SU-DHL-6 (cell line): ENCODE measurements around the gene FAN1.
A peak's percentile ranks its signal among the peaks of the same experiment; 100 is the strongest.

Source experiments
- H2AFZ ChIP-seq: fragments of 200-600 bp; sonication (generic); 2 replicates; pipeline ENCODE4 v1.6.1; 2014; ENCODE audit warnings: low read depth, mild to moderate bottlenecking, moderate library complexity, mixed read lengths, antibody characterized with exemption, low read length; ENCODE audit not compliant: severe bottlenecking
- H3F3A ChIP-seq: fragments of 200-600 bp; shearing (Covaris generic); 2 replicates; pipeline ENCODE4 v1.6.0; 2016; ENCODE audit warnings: antibody characterized with exemption, mild to moderate bottlenecking; ENCODE audit not compliant: insufficient read depth
- H3K27ac ChIP-seq: fragments of 200-600 bp; sonication (generic); 2 replicates; pipeline ENCODE4 v1.5.1; 2016; ENCODE audit warnings: low read depth, mild to moderate bottlenecking, low read length, moderate library complexity, mixed read lengths
- H3K27me3 ChIP-seq: fragments of 200-600 bp; sonication (generic), shearing (Covaris generic); 2 replicates; pipeline ENCODE4 v1.6.0; 2014; ENCODE audit warnings: mild to moderate bottlenecking, low read length
- H3K36me3 ChIP-seq: fragments of 200-600 bp; sonication (generic); 2 replicates; pipeline ENCODE4 v1.6.1; 2014; ENCODE audit warnings: mild to moderate bottlenecking, low read length, mixed read lengths
- H3K4me2 ChIP-seq: fragments of 300-600, 200-600 bp; shearing (Covaris generic), sonication (generic); 2 replicates; pipeline ENCODE4 v1.6.0; 2014; ENCODE audit warnings: low read length, low read depth, mild to moderate bottlenecking; ENCODE audit not compliant: poor library complexity, severe bottlenecking
- H3K4me3 ChIP-seq: fragments of 200-600 bp; sonication (generic); 2 replicates; pipeline ENCODE4 v1.5.1; 2014; ENCODE audit warnings: antibody characterized with exemption, low read length, mild to moderate bottlenecking, mixed read lengths; ENCODE audit not compliant: insufficient read depth, poor library complexity, severe bottlenecking
- H3K79me2 ChIP-seq: fragments of 200-600 bp; sonication (generic); 2 replicates; pipeline ENCODE4 v1.6.1; 2014; ENCODE audit warnings: mild to moderate bottlenecking, low read length, moderate library complexity; ENCODE audit not compliant: insufficient read depth
- H3K9ac ChIP-seq: fragments of 200-600 bp; sonication (generic); 2 replicates; pipeline ENCODE4 v1.7.0; 2014; ENCODE audit warnings: mild to moderate bottlenecking, low read length
- H3K9me2 ChIP-seq: fragments of 200-600 bp; sonication (generic); replicated peaks from 2 replicates; pipeline ENCODE4 v1.6.1; 2014; ENCODE audit warnings: low read length; ENCODE audit not compliant: insufficient read depth
- H3K9me3 ChIP-seq: fragments of 200-600 bp; sonication (generic); 2 replicates; pipeline ENCODE4 v1.6.1; 2014; ENCODE audit warnings: low read length, mixed read lengths; ENCODE audit not compliant: insufficient read depth
- H4K20me1 ChIP-seq: fragments of 200-600 bp; sonication (generic); 2 replicates; pipeline ENCODE4 v1.6.1; 2014; ENCODE audit warnings: low read depth, mild to moderate bottlenecking, antibody characterized with exemption, low read length, moderate library complexity, mixed read lengths
- EZH2phosphoT487 ChIP-seq: fragments of 200-600 bp; sonication (generic), shearing (Covaris generic); conservative IDR thresholded peaks from 2 replicates; pipeline ENCODE4 v1.6.1; 2018; ENCODE audit warnings: mild to moderate bottlenecking, antibody characterized with exemption, low read length, moderate library complexity, mixed read lengths
- TF ChIP-seq, protein P1 (sequence below): fragments of 200-600 bp; sonication (generic); IDR thresholded peaks from one replicate; pipeline ENCODE4 v1.5.1; 2017; ENCODE audit warnings: antibody characterized with exemption, mild to moderate bottlenecking, low read length, moderate library complexity; ENCODE audit not compliant: insufficient read depth, poor library complexity, severe bottlenecking

Gene FAN1

GRCh38 chr15:30904812-30905211 is 1.1 kb downstream of the FAN1 start:
- no peak overlapping the region for H3K4me3 ChIP-seq
- no peak for TF ChIP-seq EZH2phosphoT487
- TF ChIP-seq, protein P1, sequence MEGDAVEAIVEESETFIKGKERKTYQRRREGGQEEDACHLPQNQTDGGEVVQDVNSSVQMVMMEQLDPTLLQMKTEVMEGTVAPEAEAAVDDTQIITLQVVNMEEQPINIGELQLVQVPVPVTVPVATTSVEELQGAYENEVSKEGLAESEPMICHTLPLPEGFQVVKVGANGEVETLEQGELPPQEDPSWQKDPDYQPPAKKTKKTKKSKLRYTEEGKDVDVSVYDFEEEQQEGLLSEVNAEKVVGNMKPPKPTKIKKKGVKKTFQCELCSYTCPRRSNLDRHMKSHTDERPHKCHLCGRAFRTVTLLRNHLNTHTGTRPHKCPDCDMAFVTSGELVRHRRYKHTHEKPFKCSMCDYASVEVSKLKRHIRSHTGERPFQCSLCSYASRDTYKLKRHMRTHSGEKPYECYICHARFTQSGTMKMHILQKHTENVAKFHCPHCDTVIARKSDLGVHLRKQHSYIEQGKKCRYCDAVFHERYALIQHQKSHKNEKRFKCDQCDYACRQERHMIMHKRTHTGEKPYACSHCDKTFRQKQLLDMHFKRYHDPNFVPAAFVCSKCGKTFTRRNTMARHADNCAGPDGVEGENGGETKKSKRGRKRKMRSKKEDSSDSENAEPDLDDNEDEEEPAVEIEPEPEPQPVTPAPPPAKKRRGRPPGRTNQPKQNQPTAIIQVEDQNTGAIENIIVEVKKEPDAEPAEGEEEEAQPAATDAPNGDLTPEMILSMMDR = no peak
- H3K79me2 ChIP-seq = no peaks in the 10 kb centered on the region
- H4K20me1 ChIP-seq = no peaks in the 10 kb centered on the region
- 0 out of 2 replicates have a peak, but pooled peaks cover 4% of the 10 kb centered on the region for H3F3A ChIP-seq
- H3K4me2 ChIP-seq = peak overlapping the region; percentile 83
- no peak overlapping the region for H2AFZ ChIP-seq
- no peaks in the 10 kb centered on the region for H3K36me3 ChIP-seq
- H3K9ac ChIP-seq = no peak overlapping the region
- no peaks in the 10 kb centered on the region for H3K27me3 ChIP-seq
- H3K9me2 ChIP-seq = no peaks in the 10 kb centered on the region
- H3K27ac ChIP-seq = no peak overlapping the region
- H3K9me3 ChIP-seq = no peaks in the 10 kb centered on the region

DNA sequence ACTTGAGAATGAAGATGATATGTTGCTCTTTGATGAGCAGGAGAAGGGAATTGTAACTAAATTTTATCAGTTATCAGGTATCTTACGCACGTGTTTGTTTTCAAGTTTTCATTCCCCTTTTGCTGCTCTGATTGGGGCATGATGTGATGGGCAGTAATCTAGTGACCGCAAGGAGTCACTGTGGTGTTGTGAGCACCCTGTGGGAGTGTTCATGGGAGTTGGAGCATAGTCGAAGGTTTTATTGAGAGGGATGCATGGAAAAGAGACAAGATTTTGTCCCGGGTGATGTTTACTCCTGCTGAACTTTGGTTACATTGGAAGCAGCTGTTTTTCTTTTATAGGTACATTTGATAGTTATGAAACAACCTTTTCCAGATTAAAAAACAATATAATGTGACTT is 2.1 kb downstream of the FAN1 start:
- Histone ChIP-seq H3K9ac (no peak overlapping the region), H3K9me3 (no peaks in the 10 kb centered on the region), H3K27ac (no peak overlapping the region), H3K79me2 (no peaks in the 10 kb centered on the region), H3K4me2 (no peak overlapping the region), H3K4me3 (no peak overlapping the region), H3K36me3 (no peaks in the 10 kb centered on the region), H3K27me3 (no peaks in the 10 kb centered on the region), H3K9me2 (no peaks in the 10 kb centered on the region), H3F3A (0 out of 2 replicates have a peak, but pooled peaks cover 4% of the 10 kb centered on the region), H4K20me1 (no peaks in the 10 kb centered on the region), H2AFZ (no peak overlapping the region)
- TF ChIP-seq, protein P1 = no peak
- TF ChIP-seq EZH2phosphoT487 = no peak

DNA sequence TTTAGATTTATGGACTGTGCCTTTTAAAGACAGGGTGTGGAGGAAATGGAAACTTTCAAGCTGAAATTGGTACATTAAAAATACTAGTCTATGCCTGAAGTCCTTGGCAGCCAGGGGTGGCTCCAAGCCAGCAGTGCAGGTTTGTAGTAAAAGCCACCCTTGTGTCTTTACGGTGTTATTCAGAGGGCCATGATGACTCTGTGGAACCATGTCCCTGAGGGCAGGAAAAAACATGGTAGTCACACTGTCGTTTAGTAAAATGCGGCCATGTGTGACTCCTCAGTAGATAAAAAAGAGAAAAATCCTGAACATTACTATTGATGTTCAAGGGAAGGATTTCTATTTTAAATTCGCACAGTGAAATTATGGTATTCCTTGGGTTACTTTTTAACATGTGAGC is 2.7 kb downstream of the FAN1 start:
- no peak overlapping the region for H2AFZ ChIP-seq
- no peaks in the 10 kb centered on the region for H4K20me1 ChIP-seq
- no peak overlapping the region for H3K27ac ChIP-seq
- no peak overlapping the region for H3K4me3 ChIP-seq
- H3K27me3 ChIP-seq = no peaks in the 10 kb centered on the region
- no peak overlapping the region for H3K4me2 ChIP-seq
- TF ChIP-seq, protein P1 = no peak
- no peak for TF ChIP-seq EZH2phosphoT487
- no peaks in the 10 kb centered on the region for H3K9me3 ChIP-seq
- H3K9ac ChIP-seq = no peak overlapping the region
- H3K79me2 ChIP-seq = no peaks in the 10 kb centered on the region
- H3K36me3 ChIP-seq = no peaks in the 10 kb centered on the region
- no peaks in the 10 kb centered on the region for H3K9me2 ChIP-seq
- H3F3A ChIP-seq = 0 out of 2 replicates have a peak, but pooled peaks cover 4% of the 10 kb centered on the region
